Measurements from ENCODE around the gene KRTAP23-1. TPM values are rescaled to one million over a fixed set of nuclear protein-coding genes. Genes with fewer than 3 reads are reported as not detected.

The KRTAP23-1 gene
- total and polyA plus RNA-seq, 7 donors, result not detected

GRCh38 chr21:30349572-30349971 lies 1.2 kb upstream of the KRTAP23-1 start:
- DNase-seq (no peak), ATAC-seq (no peak)
- TF ChIP-seq CTCF (IDR thresholded peaks at IDR 0.05), result no peak
- intact Hi-C loops (cut with DNase I), result loop anchor here (10.0 kb wide), 1 partner anchor 735 kb away; no protein-coding TSS in a partner anchor
- no peaks in the 10 kb centered on the region for H3K9me3 ChIP-seq
- WGBS, 3 donors, result 17 to 19% (median 18%) methylated on average over 3 of the region's 3 CpGs
- H3K27ac ChIP-seq, result no peak overlapping the region
- no peaks in the 10 kb centered on the region for H3K36me3 ChIP-seq (ENCODE audit: insufficient read depth in 1 of 2, low read depth in 1 of 2)
- H3K27me3 ChIP-seq (ENCODE audit: insufficient read depth in 3 of 3, low read length in 2 of 3), result no peaks in the 10 kb centered on the region
- no peak overlapping the region for H3K4me3 ChIP-seq
- no peaks in the 10 kb centered on the region for H3K4me1 ChIP-seq

GRCh38 chr21:30345014-30345413 lies 3.4 kb downstream of the KRTAP23-1 start:
- H3K27ac ChIP-seq, result no peak overlapping the region
- 66% methylated on average over 2 of the region's 2 CpGs for WGBS, 3 donors
- TF ChIP-seq CTCF (IDR thresholded peaks at IDR 0.05), result no peak
- H3K4me3 ChIP-seq, result no peak overlapping the region
- DNase-seq (no peak), ATAC-seq (no peak)
- H3K36me3 ChIP-seq (ENCODE audit: insufficient read depth in 1 of 2, low read depth in 1 of 2), result no peaks in the 10 kb centered on the region
- H3K4me1 ChIP-seq, result no peaks in the 10 kb centered on the region
- intact Hi-C loops (cut with DNase I), result loop anchor here (10.0 kb wide), 1 partner anchor 740 kb away; no protein-coding TSS in a partner anchor
- no peaks in the 10 kb centered on the region for H3K9me3 ChIP-seq
- H3K27me3 ChIP-seq (ENCODE audit: insufficient read depth in 3 of 3, low read length in 2 of 3), result no peaks in the 10 kb centered on the region

GRCh38 chr21:30340714-30341573 lies 7.5 kb downstream of the KRTAP23-1 start:
- 89 to 92% (median 90%) methylated on average over 2 of the region's 2 CpGs for WGBS, 3 donors
- no peak overlapping the region for H3K27ac ChIP-seq
- intact Hi-C loops (cut with DNase I), result loop anchor here (10.0 kb wide), 1 partner anchor 744 kb away; no protein-coding TSS in a partner anchor
- TF ChIP-seq CTCF (IDR thresholded peaks at IDR 0.05), result peak; percentile 53
- ATAC-seq (no peak), DNase-seq (peak in 1 of 2 donors; percentile 13)
- no peaks in the 10 kb centered on the region for H3K4me1 ChIP-seq
- no peaks in the 10 kb centered on the region for H3K36me3 ChIP-seq (ENCODE audit: insufficient read depth in 1 of 2, low read depth in 1 of 2)
- no peak overlapping the region for H3K4me3 ChIP-seq
- no peaks in the 10 kb centered on the region for H3K9me3 ChIP-seq
- no peaks in the 10 kb centered on the region for H3K27me3 ChIP-seq (ENCODE audit: insufficient read depth in 3 of 3, low read length in 2 of 3)

GRCh38 chr21:30338717-30339116 lies 9.7 kb downstream of the KRTAP23-1 start:
- Histone ChIP-seq H3K9me3 (no peaks in the 10 kb centered on the region), H3K4me1 (no peaks in the 10 kb centered on the region), H3K4me3 (no peak overlapping the region), H3K27ac (no peak overlapping the region), H3K27me3 (ENCODE audit: insufficient read depth in 3 of 3, low read length in 2 of 3) (no peaks in the 10 kb centered on the region), H3K36me3 (ENCODE audit: insufficient read depth in 1 of 2, low read depth in 1 of 2) (no peaks in the 10 kb centered on the region)
- WGBS, 3 donors, result 89 to 94% (median 91%) methylated on average over 4 of the region's 4 CpGs
- TF ChIP-seq CTCF (IDR thresholded peaks at IDR 0.05), result no peak
- no peak for ATAC-seq
- intact Hi-C loops (cut with DNase I), result no loop called here
- no peak for DNase-seq

All from psoas muscle (tissue), 8 donors.